GM12892 (cell line): ENCODE data around the gene GALM.

Source experiments
- POLR2A ChIP-seq: IDR thresholded peaks from 2 replicates; pipeline ENCODE4 v1.6.1; 2011; ENCODE audit warnings: low read depth, low read length, control low read depth
- POLR2AphosphoS5 ChIP-seq: IDR thresholded peaks from 2 replicates; pipeline ENCODE4 v1.6.1; 2011; ENCODE audit warnings: low read depth, low read length, control low read depth

DNA sequence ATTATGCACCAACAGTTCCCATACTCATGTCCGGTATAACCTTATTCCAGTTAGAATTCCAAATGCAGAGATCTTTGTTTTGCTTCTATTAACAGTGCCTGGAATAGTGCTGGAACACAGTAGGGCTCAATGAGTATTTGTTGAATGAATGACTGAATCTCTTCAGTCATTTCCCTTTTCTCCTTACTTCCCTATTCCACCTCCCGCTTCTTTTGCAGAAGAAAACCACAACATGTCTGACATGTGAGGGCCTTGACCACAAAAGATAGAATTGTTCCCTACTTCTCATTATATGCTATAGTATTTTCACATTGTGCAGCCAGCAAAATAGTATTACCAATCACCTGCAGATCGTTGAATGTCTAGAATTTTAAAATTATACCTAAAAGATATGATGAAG is 43.7 kb upstream of the GALM start:
- TF ChIP-seq POLR2A: no peak
- no peak for TF ChIP-seq POLR2AphosphoS5
